ENCODE results near the gene KCNG4. TPM values are rescaled to one million over a fixed set of nuclear protein-coding genes. Genes with fewer than 3 reads are reported as not detected.

The KCNG4 gene
- total RNA-seq, 1 donor from 2014 or later, result not detected

DNA sequence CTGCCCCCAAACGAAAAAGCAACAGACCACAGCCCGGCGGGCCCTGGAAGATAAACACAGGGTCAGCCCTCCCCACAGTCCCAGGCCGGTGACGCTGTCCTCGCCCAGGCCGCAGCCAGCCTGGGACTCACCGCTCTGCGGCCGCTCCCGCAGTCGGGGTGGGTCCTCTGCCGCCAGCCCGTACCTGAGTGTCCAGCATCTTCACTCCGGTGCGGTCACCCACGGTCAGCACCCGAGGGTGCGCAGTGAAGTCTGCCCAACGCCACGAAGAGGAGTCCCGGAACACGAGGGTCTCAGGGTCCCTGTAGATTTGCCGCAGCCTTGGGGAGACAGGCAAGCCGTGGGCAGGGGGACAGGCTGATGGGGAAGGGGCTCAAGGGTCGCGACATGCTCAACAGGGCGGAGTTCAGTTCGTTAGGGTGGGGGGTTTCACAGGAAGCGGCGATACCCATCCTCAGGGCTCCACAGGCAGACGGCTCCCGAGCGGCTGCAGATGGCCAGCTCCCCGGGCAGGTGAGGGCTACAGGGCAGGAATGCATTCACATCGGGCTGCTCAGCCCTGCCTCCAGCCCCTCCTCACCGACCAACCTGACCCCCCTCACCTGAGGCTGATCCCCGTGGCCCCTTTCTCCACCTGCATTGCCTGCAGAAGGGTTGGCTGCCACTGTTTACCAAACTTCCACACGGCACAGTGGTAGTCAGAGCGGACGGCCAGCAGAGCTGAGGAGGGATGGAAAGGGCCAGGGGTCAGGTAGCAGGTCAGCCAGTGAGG lies 58.5 kb downstream of the KCNG4 start:
- TF ChIP-seq, protein P1, sequence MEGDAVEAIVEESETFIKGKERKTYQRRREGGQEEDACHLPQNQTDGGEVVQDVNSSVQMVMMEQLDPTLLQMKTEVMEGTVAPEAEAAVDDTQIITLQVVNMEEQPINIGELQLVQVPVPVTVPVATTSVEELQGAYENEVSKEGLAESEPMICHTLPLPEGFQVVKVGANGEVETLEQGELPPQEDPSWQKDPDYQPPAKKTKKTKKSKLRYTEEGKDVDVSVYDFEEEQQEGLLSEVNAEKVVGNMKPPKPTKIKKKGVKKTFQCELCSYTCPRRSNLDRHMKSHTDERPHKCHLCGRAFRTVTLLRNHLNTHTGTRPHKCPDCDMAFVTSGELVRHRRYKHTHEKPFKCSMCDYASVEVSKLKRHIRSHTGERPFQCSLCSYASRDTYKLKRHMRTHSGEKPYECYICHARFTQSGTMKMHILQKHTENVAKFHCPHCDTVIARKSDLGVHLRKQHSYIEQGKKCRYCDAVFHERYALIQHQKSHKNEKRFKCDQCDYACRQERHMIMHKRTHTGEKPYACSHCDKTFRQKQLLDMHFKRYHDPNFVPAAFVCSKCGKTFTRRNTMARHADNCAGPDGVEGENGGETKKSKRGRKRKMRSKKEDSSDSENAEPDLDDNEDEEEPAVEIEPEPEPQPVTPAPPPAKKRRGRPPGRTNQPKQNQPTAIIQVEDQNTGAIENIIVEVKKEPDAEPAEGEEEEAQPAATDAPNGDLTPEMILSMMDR (IDR thresholded peaks at IDR 0.05; ENCODE audit: partially characterized antibody, unreplicated experiment), result no peak
- H3K27ac Mint-ChIP-seq (ENCODE audit: unreplicated experiment), result no peak overlapping the region
- H3K27me3 Mint-ChIP-seq (ENCODE audit: unreplicated experiment), result no peaks in the 10 kb centered on the region
- H3K9me3 Mint-ChIP-seq (ENCODE audit: unreplicated experiment), result peaks cover 3% of the 10 kb centered on the region
- no peak overlapping the region for H3K4me3 Mint-ChIP-seq (ENCODE audit: unreplicated experiment)
- H3K36me3 Mint-ChIP-seq (ENCODE audit: unreplicated experiment), result no peaks in the 10 kb centered on the region
- DNase-seq, result no peak
- H3K4me1 Mint-ChIP-seq (ENCODE audit: low read depth, unreplicated experiment), result peaks cover 11% of the 10 kb centered on the region

GRCh38 chr16:84180519-84181140 lies 59.2 kb downstream of the KCNG4 start:
- H3K27me3 Mint-ChIP-seq (ENCODE audit: unreplicated experiment), result no peaks in the 10 kb centered on the region
- DNase-seq, result no peak
- TF ChIP-seq, protein P1 (IDR thresholded peaks at IDR 0.05; ENCODE audit: partially characterized antibody, unreplicated experiment), result no peak
- peaks cover 3% of the 10 kb centered on the region for H3K9me3 Mint-ChIP-seq (ENCODE audit: unreplicated experiment)
- H3K4me3 Mint-ChIP-seq (ENCODE audit: unreplicated experiment), result no peak overlapping the region
- no peaks in the 10 kb centered on the region for H3K36me3 Mint-ChIP-seq (ENCODE audit: unreplicated experiment)
- peaks cover 9% of the 10 kb centered on the region for H3K4me1 Mint-ChIP-seq (ENCODE audit: low read depth, unreplicated experiment)
- no peak overlapping the region for H3K27ac Mint-ChIP-seq (ENCODE audit: unreplicated experiment)

GRCh38 chr16:84179612-84180320 lies 60.0 kb downstream of the KCNG4 start:
- peaks cover 3% of the 10 kb centered on the region for H3K9me3 Mint-ChIP-seq (ENCODE audit: unreplicated experiment)
- no peak overlapping the region for H3K4me3 Mint-ChIP-seq (ENCODE audit: unreplicated experiment)
- H3K36me3 Mint-ChIP-seq (ENCODE audit: unreplicated experiment), result no peaks in the 10 kb centered on the region
- H3K4me1 Mint-ChIP-seq (ENCODE audit: low read depth, unreplicated experiment), result peaks cover 4% of the 10 kb centered on the region
- TF ChIP-seq, protein P1 (IDR thresholded peaks at IDR 0.05; ENCODE audit: partially characterized antibody, unreplicated experiment), result no peak
- DNase-seq, result no peak
- no peak overlapping the region for H3K27ac Mint-ChIP-seq (ENCODE audit: unreplicated experiment)
- H3K27me3 Mint-ChIP-seq (ENCODE audit: unreplicated experiment), result no peaks in the 10 kb centered on the region

- DNase-seq, result no peak
- no peak overlapping the region for H3K27ac Mint-ChIP-seq (ENCODE audit: unreplicated experiment)
- H3K9me3 Mint-ChIP-seq (ENCODE audit: unreplicated experiment), result peaks cover 3% of the 10 kb centered on the region
- peaks cover 2% of the 10 kb centered on the region for H3K27me3 Mint-ChIP-seq (ENCODE audit: unreplicated experiment)
- peaks cover 1% of the 10 kb centered on the region for H3K4me1 Mint-ChIP-seq (ENCODE audit: low read depth, unreplicated experiment)
- no peaks in the 10 kb centered on the region for H3K36me3 Mint-ChIP-seq (ENCODE audit: unreplicated experiment)
- TF ChIP-seq, protein P1 (IDR thresholded peaks at IDR 0.05; ENCODE audit: partially characterized antibody, unreplicated experiment), result no peak
- no peak overlapping the region for H3K4me3 Mint-ChIP-seq (ENCODE audit: unreplicated experiment)
These were observed 60.8 kb downstream of the KCNG4 start for GRCh38 chr16:84178892-84179611.

Measured in glutamatergic neuron (in vitro differentiated cells).